Prostate gland (tissue), 2 donors: ENCODE results near the gene CDH13.

Source experiments
- POLR2A ChIP-seq: fragments of 450-650 bp; IDR thresholded peaks from one replicate; pipeline ENCODE4 v1.6.1; 2016; ENCODE audit warnings: antibody characterized with exemption, mild to moderate bottlenecking
- POLR2AphosphoS5 ChIP-seq: sonication (generic); formaldehyde crosslinking; IDR thresholded peaks from one replicate; pipeline ENCODE4 v1.6.1; 2017; ENCODE audit warnings: antibody characterized with exemption
- TF ChIP-seq, protein P1 (sequence below), 4 experiments: fragments of 200-600 bp in 2 of 4; fragments of 450-650 bp in 2 of 4; sonication (generic) in 2 of 4; IDR thresholded peaks; 1 replicate in 3 of 4; 2 replicates in 1 of 4; pipeline ENCODE4 v1.5.1; 2016 to 2019; ENCODE audit warnings: antibody characterized with exemption in 4 of 4, mild to moderate bottlenecking in 2 of 4, moderate library complexity in 2 of 4

GRCh38 chr16:82621781-82622180 is 5.0 kb upstream of the CDH13 start:
- TF ChIP-seq, protein P1, sequence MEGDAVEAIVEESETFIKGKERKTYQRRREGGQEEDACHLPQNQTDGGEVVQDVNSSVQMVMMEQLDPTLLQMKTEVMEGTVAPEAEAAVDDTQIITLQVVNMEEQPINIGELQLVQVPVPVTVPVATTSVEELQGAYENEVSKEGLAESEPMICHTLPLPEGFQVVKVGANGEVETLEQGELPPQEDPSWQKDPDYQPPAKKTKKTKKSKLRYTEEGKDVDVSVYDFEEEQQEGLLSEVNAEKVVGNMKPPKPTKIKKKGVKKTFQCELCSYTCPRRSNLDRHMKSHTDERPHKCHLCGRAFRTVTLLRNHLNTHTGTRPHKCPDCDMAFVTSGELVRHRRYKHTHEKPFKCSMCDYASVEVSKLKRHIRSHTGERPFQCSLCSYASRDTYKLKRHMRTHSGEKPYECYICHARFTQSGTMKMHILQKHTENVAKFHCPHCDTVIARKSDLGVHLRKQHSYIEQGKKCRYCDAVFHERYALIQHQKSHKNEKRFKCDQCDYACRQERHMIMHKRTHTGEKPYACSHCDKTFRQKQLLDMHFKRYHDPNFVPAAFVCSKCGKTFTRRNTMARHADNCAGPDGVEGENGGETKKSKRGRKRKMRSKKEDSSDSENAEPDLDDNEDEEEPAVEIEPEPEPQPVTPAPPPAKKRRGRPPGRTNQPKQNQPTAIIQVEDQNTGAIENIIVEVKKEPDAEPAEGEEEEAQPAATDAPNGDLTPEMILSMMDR (IDR thresholded peaks at IDR 0.05), result no peak
- TF ChIP-seq POLR2A (no peak), POLR2AphosphoS5 (no peak)
